ENCODE results near the gene BCAS4.
A peak's percentile ranks its signal among the peaks of the same experiment; 100 is the strongest.

BCAS4 gene

DNA sequence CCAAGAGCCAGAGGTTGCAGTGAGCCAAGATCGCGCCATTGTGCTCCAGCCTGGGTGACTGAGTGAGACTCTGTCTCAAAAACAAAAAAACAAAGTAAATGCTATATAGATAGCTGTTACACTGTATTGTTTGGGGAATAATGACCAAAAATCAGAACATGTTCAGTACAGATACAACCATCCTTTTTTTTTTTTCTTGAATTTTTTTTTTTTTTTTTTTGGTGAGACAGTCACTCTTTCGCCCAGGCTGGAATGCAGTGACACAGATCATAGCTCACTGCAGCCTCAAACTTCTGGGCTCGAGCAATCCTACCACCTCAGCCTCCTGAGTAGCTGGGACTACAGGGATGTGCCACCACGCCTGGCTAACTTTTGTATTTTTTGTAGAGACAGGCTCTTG, 63.7 kb downstream of the BCAS4 start:
- Histone ChIP-seq H3K36me3 (no peaks in the 10 kb centered on the region), H3K4me3 (ENCODE audit: low read depth, low read length) (no peak overlapping the region), H3K27ac (no peak overlapping the region), H3K9me3 (ENCODE audit: severe bottlenecking) (no peaks in the 10 kb centered on the region), H3K27me3 (ENCODE audit: insufficient read depth, low read depth, severe bottlenecking) (no peaks in the 10 kb centered on the region)
- DNase-seq: no peak
- TF ChIP-seq, protein P1, sequence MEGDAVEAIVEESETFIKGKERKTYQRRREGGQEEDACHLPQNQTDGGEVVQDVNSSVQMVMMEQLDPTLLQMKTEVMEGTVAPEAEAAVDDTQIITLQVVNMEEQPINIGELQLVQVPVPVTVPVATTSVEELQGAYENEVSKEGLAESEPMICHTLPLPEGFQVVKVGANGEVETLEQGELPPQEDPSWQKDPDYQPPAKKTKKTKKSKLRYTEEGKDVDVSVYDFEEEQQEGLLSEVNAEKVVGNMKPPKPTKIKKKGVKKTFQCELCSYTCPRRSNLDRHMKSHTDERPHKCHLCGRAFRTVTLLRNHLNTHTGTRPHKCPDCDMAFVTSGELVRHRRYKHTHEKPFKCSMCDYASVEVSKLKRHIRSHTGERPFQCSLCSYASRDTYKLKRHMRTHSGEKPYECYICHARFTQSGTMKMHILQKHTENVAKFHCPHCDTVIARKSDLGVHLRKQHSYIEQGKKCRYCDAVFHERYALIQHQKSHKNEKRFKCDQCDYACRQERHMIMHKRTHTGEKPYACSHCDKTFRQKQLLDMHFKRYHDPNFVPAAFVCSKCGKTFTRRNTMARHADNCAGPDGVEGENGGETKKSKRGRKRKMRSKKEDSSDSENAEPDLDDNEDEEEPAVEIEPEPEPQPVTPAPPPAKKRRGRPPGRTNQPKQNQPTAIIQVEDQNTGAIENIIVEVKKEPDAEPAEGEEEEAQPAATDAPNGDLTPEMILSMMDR (IDR thresholded peaks at IDR 0.05; ENCODE audit: low read depth, low read length): no peak

DNA sequence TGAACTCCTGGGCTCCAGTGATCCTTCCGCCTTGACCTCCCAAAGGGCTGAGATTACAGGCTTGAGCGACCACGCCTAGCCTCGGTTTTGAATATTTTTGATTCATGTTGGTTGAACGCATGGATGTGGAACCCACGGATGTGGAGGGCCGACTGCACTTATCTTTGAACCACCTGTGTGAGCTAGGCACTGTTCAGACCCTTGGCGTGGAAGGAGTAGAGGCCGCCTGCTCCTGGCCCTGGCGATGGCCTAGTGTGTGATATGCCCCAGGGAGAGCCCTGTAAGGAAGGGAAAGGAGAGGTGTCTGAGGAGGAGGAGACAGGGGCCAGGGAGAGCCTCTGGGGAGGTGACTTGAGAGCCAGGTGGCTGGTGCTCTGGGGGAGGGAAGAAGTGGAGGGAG, 64.3 kb downstream of the BCAS4 start:
- H3K27ac ChIP-seq: no peak overlapping the region

DNA sequence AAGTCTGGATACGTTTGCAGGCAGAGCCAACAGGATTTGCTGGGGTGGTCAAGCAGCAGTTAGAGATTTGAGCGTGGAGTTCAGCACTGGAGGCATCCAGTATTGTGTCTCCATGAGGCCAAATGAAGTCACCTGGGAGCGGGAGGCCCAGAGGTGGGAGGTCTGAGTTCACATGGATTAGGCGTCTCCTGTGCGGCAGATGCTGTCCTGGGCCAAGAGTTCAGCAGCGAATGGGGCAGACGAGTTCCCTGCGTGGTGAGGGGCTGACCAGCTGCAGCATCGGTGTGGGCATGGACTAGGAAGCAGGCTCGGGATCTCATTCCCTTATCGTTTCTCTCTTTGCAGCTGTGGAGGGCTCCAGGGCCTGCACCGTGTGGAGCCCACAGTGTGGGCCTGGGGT, 66.2 kb downstream of the BCAS4 start:
- Histone ChIP-seq H3K36me3 (no peaks in the 10 kb centered on the region), H3K27me3 (ENCODE audit: insufficient read depth, low read depth, severe bottlenecking) (no peaks in the 10 kb centered on the region), H3K27ac (no peak overlapping the region), H3K4me3 (ENCODE audit: low read depth, low read length) (no peak overlapping the region), H3K9me3 (ENCODE audit: severe bottlenecking) (no peaks in the 10 kb centered on the region)
- TF ChIP-seq, protein P1 (IDR thresholded peaks at IDR 0.05; ENCODE audit: low read depth, low read length): no peak
- peak; percentile 48 for DNase-seq

More for the DNA sequence above, 64.3 kb downstream of the BCAS4 start:
- TF ChIP-seq, protein P1 (IDR thresholded peaks at IDR 0.05; ENCODE audit: low read depth, low read length): no peak
- no peak for DNase-seq
- no peaks in the 10 kb centered on the region for H3K36me3 ChIP-seq
- H3K9me3 ChIP-seq (ENCODE audit: severe bottlenecking): no peaks in the 10 kb centered on the region
- no peak overlapping the region for H3K4me3 ChIP-seq (ENCODE audit: low read depth, low read length)
- H3K27me3 ChIP-seq (ENCODE audit: insufficient read depth, low read depth, severe bottlenecking): no peaks in the 10 kb centered on the region

DNA sequence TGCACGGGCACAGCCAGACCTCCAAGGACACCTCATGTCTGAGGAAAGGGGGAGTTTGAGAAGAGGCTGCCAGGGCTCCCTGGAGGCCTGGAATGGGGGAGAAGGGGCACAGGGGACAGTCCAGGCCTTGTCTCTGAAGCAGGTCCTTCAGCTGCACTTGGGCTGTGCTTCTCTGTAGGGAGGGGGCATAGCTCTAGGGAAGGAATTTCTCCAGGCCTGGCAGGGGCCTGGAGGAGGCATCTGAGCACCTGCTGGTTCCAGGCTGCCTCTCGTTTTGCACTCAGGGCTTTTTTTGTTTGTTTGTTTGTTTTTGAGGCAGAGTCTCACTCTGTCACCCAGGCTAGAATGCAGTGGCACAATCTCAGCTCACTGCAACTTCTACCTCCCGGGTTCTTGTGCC, 67.7 kb downstream of the BCAS4 start:
- Histone ChIP-seq H3K27ac (no peak overlapping the region), H3K36me3 (no peaks in the 10 kb centered on the region), H3K4me3 (ENCODE audit: low read depth, low read length) (no peak overlapping the region), H3K9me3 (ENCODE audit: severe bottlenecking) (no peaks in the 10 kb centered on the region), H3K27me3 (ENCODE audit: insufficient read depth, low read depth, severe bottlenecking) (no peaks in the 10 kb centered on the region)
- DNase-seq: no peak
- TF ChIP-seq, protein P1 (IDR thresholded peaks at IDR 0.05; ENCODE audit: low read depth, low read length): no peak

DNA sequence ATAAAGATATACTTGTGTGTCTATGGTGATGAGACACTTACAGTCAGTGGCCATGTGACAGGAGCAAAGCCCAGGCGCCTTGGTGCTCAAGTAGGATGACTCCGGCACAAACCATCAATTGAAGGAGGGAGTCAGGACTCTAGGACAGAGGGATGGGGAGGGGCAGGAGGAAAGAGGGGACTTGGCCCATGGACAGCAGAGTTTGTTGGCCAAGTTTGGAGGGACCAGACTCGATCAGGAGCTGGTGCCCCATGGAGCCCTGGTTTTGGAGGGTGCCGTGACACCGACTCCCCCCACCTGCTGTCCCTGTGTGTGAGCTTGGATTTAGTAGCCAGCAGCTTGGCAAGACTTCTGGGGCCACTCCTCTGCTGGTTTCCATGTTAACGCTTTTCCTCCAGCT, 70.3 kb downstream of the BCAS4 start:
- H3K36me3 ChIP-seq: no peaks in the 10 kb centered on the region
- no peaks in the 10 kb centered on the region for H3K27me3 ChIP-seq (ENCODE audit: insufficient read depth, low read depth, severe bottlenecking)
- no peak for DNase-seq
- H3K9me3 ChIP-seq (ENCODE audit: severe bottlenecking): no peaks in the 10 kb centered on the region
- H3K4me3 ChIP-seq (ENCODE audit: low read depth, low read length): no peak overlapping the region
- TF ChIP-seq, protein P1 (IDR thresholded peaks at IDR 0.05; ENCODE audit: low read depth, low read length): no peak
- H3K27ac ChIP-seq: no peak overlapping the region

DNA sequence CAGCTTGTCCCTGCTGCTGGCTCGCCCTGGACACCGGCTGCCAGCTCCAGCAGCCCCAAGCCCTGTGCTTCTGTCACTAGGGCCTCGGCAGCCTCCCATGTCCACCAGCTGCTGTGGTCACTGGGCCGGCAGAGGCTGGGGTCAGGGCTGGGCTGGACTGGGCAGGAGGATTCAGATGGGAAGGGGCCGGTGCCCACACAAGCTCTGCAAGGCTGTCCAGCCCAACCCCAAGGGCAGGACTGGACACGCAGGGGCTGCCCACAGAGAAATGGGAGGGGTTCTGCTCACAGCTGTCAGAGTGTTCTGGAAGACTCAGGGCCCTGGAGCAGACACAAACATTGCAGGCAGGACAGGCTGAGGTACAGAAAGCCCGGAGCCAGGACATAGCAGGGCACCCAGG, 70.7 kb downstream of the BCAS4 start:
- Histone ChIP-seq H3K9me3 (ENCODE audit: severe bottlenecking) (no peaks in the 10 kb centered on the region), H3K27me3 (ENCODE audit: insufficient read depth, low read depth, severe bottlenecking) (no peaks in the 10 kb centered on the region), H3K27ac (no peak overlapping the region), H3K4me3 (ENCODE audit: low read depth, low read length) (no peak overlapping the region), H3K36me3 (no peaks in the 10 kb centered on the region)
- TF ChIP-seq, protein P1 (IDR thresholded peaks at IDR 0.05; ENCODE audit: low read depth, low read length): no peak
- no peak for DNase-seq

Measured in WERI-Rb-1 (cell line).